GM19023 (cell line): ENCODE results near the gene KDM5A.
"Not testable (repeated sequence)": the region's sequence is repeated elsewhere in the genome, so short reads cannot be mapped to it uniquely, and the experiment has no call there.

ENCODE experiments used
- ATAC-seq: cut with Tn5 transposase; IDR thresholded peaks from one replicate; pipeline ENCODE4 v1.9.1; 2021; ENCODE audit warnings: mild to moderate bottlenecking, moderate library complexity; ENCODE audit not compliant: unreplicated experiment

KDM5A gene

DNA sequence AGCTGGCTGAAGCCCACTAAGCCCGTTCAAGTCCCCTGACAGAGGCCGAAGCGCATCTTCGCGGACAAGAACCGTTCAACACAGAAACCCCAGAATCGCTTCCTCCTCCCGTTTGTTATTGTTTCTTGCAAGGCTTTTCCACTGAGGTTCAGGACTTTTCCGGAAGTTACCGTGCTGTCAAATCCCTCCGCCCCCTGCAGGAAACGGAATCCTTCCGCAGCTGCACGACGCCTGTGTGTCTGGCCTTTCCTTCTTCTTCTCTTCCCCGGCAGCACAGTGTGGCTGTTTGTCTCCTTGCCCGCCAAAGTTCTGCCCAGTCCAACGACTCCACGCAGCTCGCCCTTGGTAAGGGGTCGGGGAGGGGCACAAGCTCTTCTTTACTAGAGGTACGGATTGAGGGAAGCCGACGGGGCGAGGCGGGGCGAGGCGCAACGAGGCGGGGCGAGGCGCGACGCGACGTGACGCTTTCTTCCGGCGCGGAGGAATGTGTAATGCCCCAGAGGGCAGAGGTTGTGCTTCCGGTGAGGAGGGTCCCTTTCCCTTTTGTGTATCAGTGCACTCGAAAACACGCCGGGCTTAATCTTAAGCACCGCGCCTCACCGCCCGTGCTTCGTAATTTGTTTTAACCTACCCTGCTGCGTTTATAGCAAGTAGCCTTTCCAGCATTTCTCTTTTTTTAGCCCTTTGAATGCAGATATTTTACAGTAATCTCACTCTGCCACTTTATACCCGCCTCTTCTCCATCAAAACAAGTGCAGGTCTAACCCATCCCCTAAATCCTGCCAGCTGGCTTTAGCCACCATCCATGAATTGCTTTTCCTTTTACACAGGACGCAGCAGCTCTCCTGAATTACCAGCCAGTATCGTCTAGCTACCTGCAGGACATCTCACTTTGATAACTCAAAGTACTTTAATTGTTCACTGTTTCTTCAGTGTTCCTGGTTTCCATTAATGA lies at the start of gene KDM5A:
Gene KDM5A (minus strand): TSS at position 179 of the 955 bp plus-strand sequence. CDS start 229 bp downstream, outside the sequence.
- ATAC-seq = peak; percentile 86

DNA sequence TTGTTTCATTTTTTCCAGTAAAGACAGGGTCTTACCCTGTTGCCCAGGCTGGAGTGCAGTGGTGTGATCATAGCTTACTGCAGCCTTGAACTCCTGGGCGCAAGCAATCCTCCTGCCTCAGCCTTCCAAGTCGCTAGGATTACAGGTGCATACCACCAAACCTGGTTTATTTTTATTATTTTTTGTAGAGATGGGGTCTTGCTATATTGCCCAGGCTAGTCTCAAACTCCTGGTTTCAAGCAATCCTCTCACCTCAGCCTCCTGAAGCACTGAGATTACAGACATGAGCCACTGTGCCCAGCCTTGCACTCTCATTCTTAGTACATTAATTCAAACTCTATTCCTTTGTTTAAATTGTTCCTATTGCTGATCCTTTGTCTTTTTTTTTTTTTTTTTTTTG lies 46.6 kb upstream of the KDM5A start:
- ATAC-seq = not testable (repeated sequence)

DNA sequence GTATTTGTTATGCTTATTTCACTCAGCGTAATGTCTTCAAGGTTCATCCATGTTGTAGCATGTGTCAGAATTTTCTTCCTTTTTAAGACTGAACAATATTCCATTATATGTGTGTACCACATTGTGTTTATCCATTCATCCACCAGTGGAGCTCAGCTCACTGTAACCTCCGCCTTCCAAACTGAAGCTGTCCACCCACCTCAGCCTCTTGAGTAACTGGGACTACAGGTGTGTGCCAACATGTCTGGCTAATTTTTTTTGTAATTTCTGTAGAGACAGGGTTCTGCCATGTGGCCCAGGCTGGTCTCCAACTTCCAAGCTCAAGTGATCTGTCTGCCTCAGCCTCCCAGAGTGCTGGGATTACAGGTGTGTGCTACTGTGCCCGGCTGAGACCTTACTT lies 33.4 kb upstream of the KDM5A start:
- no peak for ATAC-seq

DNA sequence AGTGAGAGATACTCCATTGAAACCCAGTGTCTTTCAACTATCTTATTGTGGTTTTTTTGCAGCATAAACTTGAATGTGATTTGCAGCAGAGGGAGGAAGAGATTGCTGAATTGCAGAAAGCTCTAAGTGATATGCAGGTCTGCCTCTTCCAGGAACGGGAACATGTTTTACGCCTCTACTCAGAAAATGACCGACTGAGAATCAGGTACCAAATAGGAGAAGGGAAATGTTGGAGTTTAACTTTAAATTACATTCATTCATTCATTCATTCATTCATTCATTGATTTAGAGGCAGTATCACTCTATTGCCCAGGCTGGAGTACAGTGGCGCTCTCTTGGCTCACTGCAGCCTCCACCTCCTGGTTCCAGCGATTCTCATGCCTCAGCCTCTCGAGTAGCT lies 29.3 kb upstream of the KDM5A start:
- ATAC-seq = no peak

DNA sequence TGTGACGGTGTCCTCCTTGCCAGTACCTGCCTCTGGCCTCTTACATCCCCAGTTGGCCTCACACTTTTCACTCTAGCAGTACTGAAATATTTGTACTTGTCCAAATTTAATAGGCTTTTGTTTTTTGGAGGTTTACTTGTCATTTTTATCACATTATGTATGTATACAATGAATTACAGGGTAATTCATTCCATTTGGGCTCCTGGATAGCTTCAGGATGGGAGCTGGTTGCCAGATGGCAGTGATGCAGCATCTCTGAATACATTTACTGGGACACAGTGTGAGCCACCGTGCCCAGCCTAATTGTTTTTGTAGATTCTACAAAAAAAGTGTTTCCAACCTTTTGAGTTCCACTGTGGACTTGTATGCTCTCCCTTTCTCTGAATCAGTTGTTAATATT lies 25.7 kb upstream of the KDM5A start:
- no peak for ATAC-seq

DNA sequence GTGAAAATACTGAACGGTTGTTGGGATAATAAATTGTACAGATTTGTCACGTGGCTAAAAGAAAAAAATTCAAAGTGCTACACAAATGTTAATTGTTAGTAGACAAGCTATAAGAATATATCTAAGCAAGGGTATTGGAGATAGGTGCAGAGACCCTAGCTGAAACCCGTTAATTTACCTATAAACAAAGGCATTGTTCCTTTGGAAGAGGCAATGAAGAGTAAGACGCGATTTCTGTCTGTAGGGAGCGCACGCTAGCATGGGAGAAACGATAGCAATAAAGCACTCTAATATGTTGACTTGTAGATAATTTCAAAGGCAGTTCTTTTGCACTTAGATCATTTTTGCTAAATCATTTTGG lies 12.9 kb upstream of the KDM5A start:
- ATAC-seq = no peak

DNA sequence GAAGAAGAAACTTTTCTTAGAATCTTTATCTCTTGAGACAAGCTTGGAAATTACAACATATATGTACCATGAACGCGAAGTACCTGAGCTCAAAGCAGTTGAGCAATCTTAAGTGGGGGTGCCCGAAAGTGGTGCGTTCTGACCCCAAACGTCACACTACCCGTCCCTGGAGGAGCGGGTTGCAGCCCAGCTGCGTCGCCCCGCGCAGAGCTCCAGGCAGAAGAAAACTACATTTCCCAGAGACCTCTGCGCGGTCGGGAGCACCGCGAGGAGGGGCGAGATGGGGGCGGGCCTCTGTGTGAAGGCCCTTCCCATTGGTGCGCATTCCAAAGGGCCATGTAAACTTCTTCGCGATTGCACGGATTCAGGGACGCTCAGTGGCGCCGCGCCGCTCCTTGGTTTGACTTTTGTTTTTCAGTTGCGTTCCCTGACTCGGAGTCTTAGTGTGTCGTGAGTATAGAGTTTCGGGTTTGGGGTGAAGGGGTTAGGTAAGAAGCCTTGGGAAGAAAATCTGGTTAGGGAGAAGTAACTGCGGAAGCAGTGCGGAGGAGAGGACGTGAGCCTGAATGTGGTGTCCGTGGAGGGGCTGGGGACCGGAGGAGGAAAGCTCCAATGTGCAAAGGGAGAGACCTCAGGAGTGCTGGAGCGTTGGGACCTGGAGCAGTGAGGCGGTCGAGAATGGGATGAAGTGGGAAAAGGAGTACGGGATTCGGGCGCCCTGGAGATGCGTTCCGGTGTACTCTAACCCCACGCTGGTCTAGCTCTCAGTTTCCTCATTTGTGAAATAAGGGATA lies 12.3 kb upstream of the KDM5A start, which contains the start of gene CCDC77:
Gene CCDC77 (plus strand): TSS at position 410 of the 794 bp plus-strand sequence. CDS start 7,740 bp downstream, outside the sequence.
- ATAC-seq = peak; percentile 96

DNA sequence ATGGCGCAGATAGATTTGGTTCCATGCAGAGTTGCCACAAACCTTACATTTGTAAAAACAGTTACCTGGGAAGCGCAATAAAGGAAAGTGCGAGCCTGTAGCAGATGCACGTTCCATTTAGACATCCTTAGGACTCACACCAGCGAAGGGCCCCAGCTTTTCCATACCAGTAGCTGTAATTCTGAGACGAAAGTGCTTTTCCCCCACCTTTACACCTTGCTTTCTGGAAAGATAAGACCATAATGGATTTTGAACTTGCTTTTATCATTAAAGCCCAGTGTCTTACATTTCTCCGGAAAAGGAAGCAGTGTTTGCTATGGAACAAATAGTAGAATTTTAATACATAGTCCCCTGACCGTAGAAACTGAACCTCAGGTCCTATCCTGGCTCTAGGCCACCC lies 11.7 kb upstream of the KDM5A start:
- no peak for ATAC-seq

DNA sequence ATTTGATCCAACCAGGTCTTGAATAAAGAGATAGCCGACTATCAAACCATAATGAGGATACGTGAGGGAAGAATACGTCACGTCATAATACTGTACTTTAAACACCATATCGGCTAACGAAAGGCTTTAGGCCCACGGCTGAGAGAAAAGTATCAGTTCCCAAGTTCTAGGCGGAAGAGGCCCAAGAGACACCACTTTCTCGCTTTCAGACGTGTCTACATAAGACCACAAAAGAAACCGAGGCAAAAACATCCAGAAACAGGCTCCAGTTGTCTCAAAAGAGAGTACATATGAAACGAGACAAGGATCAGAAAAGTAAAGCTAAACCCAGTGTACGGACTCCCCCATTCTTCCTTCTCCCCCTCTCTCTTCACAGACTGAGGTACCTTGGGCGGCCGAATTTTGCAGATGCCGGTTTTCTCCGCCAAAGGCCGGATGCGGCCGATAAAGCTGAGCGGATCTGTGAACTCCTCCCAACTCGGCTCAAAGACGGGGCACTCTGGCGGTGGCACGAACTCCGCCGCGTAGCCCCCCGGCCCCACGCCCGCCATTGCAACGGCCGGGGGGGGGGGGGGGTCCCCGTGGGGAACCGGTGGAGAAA lies 479 bp downstream of the KDM5A start:
- peak; percentile 29 for ATAC-seq

DNA sequence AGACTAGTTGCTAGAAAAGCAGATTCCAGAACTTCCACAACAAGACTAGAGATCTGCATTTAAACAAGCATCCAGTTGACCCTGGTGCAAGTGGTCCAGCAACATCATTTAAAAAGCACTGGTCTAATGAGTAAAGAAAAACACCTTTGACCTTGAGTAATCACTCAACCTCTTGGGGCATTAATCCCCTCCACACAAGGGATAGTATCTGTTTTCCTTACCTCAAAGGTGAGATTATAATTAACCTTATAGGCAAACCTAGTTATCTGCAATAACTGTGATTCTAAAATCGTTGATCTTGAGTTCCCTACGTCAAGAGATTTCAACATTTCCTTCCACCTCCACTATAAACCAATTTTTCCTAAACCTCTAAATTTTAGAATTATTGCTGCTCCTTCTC lies 1.1 kb downstream of the KDM5A start:
- ATAC-seq = no peak

DNA sequence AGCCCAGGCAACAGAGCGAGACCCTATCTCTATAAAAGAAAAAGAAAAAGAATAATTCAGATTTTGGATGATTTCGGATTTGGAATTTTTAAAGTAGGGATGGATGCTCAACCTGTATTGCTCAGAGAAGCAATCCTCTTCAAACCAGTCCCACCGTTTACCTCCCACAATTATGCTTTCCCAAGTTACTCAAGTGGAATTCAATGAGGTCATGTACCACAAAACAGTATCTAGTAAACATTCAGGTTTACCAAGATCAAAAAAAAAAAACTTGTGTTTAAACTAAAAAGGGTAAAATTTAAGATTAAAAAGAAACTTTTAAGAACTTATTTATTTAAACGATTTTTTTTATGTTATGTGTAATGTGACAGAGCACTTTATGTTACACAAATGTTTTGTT lies 2.5 kb downstream of the KDM5A start:
- ATAC-seq = no peak

DNA sequence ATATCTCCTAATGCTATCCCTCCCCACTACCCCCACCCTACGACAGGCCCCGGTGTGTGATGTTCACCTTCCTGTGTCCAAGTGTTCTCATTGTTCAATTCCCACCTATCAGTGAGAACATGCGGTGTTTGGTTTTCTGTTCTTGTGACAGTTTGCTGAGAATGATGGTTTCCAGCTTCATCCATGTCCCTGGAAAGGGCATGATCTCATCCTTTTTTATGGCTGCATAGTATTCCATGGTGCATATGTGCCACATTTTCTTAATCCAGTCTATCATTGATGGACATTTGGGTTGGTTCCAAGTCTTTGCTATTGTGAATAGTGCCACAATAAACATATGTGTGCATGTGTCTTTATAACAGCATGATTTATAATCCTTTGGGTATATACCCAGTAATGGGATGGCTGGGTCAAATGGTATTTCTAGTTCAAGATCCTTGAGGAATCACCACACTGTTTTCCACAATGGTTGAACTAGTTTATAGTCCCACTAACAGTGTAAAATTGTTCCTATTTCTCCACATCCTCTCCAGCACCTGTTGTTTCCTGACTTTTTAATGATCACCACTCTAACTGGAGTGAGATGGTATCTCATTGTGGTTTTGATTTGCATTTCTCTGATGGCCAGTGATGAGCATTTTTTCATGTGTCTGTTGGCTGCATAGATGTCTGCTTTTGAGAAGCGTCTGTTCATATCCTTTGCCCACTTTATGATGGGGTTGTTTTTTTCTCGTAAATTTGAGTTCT lies 18.2 kb downstream of the KDM5A start:
- not testable (repeated sequence) for ATAC-seq

DNA sequence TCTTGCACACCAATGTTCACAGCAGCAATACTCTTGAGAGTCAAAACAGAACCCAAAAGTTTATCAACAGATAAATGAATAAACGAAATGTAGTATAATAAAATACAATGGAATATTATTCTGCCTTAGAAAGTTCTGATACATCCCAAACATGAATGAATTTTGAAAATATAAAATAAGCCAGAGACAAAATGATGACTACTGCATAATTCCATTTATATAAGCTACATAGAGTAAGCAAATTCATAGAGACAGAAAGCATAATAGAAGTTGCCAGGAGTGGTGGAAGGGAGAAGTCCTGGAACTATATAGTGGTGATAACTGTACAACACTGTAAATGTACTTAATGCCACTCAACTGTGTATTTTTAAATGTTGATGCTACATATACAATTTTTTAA lies 21.1 kb downstream of the KDM5A start:
- ATAC-seq = no peak

DNA sequence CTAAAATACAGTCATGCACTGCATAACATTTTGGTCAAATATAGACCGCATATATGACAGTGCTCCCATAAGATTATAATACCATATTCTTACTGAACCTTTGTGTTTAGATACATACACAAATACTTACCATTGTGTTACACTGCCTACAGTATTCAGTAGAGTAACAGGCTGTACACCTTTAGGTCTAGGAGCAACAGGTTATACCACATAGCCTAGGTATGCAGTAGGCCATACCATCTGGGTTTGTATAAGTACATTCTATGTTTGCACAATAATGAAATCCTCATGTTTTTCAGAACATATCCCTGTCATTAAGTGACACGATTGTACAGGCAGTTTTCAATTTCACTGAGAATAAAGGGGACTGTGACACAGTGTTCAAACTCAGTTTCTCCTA lies 22.3 kb downstream of the KDM5A start:
- ATAC-seq = no peak

DNA sequence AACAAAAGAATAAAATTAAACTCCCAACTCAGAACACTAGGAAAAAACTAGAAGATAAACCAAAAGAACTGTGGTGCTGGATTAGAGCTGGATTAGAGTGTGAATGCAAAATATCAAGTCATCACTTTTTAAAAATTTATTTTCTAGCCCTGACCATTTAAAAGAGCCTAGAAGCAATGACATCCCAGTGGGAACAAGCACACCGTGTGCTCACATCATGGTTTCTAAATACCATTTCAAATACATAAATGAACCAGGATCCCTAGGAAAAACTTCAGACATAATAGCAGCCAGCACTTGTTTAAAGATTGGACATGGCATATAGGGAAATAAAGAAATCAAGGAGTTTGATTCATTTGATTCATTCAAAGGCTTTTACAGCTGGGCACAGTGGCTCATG lies 30.0 kb downstream of the KDM5A start:
- ATAC-seq = no peak

DNA sequence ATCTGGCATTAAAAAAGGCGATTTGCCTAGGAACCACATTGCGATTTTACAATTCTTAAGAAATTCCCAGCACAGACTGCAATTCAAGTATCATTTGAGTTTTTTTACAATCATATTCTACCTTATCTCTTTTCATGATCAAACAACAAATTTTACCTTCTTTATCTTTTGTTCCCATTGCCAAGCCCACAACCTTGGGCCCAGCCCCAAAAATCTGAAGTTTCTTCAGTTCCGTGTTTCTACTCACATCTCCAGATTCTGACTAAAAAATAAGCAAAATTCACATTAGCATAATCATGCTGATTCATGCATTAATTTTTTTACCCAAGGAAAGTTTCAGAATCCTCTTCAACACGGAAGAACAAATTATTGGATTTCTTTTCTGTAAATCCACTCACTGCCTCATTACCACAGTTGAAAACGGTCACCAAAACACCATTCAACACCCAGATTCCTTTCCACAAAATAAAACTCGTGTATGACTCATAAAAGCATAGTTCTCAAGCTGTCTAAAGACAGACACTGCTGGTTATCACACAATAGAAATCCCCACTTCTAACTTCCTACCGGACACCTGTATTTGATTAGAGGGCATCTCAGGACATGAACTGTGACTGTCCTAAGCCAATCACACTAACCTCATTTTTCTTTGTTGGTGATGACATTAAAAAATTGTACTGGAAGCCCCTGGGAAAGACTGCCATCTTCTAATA lies 32.7 kb downstream of the KDM5A start:
- no peak for ATAC-seq

DNA sequence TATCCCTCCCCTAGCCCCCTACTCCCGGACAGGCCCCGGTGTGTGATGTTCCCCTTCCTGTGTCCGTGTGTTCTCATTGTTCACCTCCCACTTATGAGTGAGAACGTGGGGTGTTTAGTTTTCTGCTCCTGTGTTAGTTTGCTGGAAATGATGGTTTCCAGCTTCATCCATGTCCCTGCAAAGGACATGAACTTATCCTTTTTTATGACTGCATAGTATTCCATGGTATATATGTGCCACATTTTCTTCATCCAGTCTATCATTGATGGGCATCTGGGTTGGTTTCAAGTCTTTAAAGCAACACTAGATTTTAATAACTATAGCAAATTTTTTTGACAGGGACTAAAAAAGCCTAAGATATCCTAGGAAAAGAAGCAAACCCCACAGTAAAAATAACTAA lies 37.9 kb downstream of the KDM5A start:
- not testable (repeated sequence) for ATAC-seq

DNA sequence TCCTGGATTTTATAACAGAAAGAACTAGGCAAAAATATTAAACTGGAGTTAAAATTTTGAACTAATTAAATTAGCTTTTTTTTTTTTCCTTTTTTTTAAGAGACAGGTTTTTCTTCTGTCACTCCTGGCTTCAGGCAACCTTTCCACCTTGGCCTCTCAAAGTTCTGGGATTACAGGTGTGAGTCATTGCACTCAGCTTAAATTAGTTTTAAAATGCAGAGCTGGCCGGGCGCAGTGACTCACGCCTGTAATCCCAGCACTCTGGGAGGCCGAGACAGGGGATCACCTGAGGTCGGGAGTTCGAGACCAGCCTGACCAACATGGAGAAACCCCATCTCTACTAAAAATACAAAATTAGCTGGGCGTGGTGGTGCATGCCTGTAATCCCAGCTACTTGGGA lies 39.5 kb downstream of the KDM5A start:
- not testable (repeated sequence) for ATAC-seq

DNA sequence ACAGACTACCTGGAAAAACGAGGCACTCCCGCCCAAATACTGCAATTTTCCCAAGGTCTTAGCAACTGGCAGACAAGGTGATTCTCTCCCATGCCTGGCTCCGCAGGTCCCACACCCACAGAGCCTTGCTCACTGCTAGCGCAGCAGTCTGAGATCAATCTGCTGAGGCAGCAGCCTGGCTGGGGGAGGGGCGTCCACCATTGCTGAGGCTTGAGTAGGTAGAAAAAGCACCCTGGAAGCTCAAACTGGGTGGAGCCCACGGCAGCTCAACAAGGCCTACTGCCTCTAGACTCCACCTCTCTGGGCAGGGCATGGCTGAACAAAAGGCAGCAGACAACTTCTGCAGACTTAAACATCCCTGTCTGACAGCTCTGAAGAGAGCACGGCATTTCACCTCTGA lies 46.1 kb downstream of the KDM5A start:
- not testable (repeated sequence) for ATAC-seq

DNA sequence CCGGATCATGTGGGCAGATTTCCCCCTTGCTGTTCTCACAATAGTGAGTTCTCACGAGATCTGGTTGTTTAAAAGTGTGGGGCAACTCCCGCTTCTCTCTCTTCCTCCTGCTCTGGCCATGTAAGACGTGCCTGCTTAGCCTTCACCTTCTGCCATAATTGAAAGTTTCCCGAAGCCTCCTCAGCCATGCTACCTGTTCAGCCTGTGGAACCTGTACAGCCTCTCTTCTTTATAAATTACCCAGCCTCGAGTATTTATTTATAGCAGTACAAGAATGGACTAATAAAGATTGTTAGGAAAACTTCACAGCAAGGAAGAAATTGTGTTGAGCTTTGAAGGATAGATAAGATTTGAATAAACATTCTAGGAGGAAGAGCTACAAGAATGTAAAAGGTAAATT lies 52.1 kb downstream of the KDM5A start:
- no peak for ATAC-seq
